IPS-18a (cell line): ENCODE measurements around the gene SERPINE2.
"Not testable (repeated sequence)": the region's sequence is repeated elsewhere in the genome, so short reads cannot be mapped to it uniquely, and the experiment has no call there.

Experiments
- H3K27ac ChIP-seq: one replicate; pipeline ENCODE4 v1.5.1; 2013; ENCODE audit warnings: low read length
- H3K27me3 ChIP-seq: one replicate; pipeline ENCODE4 v1.6.1; 2013; ENCODE audit warnings: mild to moderate bottlenecking, low read length; ENCODE audit not compliant: control insufficient read depth, insufficient read depth
- H3K36me3 ChIP-seq: one replicate; pipeline ENCODE4 v1.6.1; 2013; ENCODE audit warnings: low read depth, low read length; ENCODE audit not compliant: control insufficient read depth
- H3K4me1 ChIP-seq: one replicate; pipeline ENCODE4 v1.6.1; 2013; ENCODE audit warnings: low read depth, low read length; ENCODE audit not compliant: control insufficient read depth
- H3K4me3 ChIP-seq: one replicate; pipeline ENCODE4 v1.5.1; 2013; ENCODE audit warnings: low read length
- H3K9ac ChIP-seq: one replicate; pipeline ENCODE4 v1.6.1; 2013; ENCODE audit warnings: mild to moderate bottlenecking, low read length, moderate library complexity
- H3K9me3 ChIP-seq: one replicate; pipeline ENCODE4 v1.6.1; 2013; ENCODE audit warnings: low read depth, low read length; ENCODE audit not compliant: control insufficient read depth

Gene SERPINE2

DNA sequence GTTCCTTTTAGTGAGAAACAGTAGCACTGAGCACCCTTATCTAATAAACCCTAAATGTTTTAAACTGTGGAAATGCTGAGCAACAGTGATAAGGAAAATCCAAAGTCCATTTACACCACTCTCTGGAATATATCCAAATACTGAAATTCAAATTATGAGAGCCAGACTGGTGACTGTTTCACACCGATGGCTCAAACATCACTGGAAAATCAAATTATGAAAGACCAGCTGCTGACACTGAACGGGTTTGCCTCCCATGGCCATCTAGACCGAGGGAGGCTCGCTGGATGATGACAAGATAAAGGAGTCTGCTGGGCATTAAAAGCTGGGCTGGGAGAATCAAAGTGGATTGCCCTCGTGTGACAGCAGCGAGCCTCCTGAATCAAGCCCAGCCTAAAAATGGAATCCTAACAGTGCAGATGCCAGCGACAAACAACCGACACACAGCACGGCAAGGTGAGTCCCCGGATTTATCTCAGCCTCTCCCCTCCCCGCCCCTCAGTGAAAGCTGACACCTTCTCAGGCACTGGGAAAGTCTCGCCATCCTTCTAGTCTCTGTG, 30.3 kb downstream of the SERPINE2 start:
- no peak overlapping the region for H3K27ac ChIP-seq
- H3K9ac ChIP-seq = no peak overlapping the region
- H3K27me3 ChIP-seq = no peaks in the 10 kb centered on the region
- H3K4me1 ChIP-seq = peaks cover 29% of the 10 kb centered on the region
- no peak overlapping the region for H3K4me3 ChIP-seq
- no peaks in the 10 kb centered on the region for H3K9me3 ChIP-seq
- no peaks in the 10 kb centered on the region for H3K36me3 ChIP-seq

DNA sequence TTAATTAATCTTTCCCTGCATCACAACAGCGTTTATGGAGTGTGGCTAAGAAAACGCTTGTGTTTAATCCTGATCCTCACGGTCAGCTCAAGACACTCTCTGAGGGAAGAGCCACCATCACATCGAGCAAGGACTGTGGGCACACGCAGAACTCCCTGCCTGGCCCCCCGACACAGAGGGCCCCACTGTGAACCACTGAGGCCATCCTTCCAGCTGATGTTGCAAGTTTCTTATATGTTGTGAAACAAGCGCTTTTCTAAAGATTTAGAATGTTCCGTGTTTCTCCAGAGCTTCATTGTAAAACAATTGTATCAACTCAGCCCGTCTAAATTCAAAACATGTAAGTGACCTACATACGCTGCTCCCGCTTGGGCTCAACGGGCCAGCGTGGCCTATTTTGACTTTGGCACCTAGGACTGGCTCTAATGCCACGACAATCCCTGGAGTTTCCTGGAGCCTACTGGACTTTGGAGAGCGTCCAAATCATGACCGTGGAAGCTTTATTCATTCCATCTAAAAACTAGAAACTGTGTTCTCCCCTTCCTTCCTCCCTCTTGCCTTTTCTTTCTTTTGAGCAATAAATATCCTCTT, 34.9 kb downstream of the SERPINE2 start:
- Histone ChIP-seq H3K4me3 (no peak overlapping the region), H3K9ac (no peak overlapping the region), H3K27me3 (no peaks in the 10 kb centered on the region), H3K36me3 (no peaks in the 10 kb centered on the region), H3K9me3 (no peaks in the 10 kb centered on the region), H3K4me1 (peaks cover 17% of the 10 kb centered on the region), H3K27ac (no peak overlapping the region)

DNA sequence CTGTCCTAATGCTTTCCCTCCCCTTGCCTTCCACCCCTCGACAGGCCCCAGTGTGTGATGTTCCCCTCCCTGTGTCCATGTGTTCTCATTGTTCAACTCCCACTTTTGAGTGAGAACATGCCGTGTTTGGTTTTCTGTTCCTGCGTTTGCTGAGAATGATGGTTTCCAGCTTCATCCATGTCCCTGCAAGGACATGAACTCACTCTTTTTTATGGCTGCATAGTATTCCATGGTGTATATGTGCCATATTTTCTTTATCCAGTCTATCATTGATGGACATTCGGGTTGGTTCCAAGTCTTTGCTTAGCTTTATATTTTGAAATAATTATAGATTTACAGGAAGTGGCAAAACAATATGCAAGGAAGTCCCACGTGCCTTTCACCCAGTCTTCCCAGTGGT, 38.4 kb downstream of the SERPINE2 start:
- H3K9ac ChIP-seq, H3K4me3 ChIP-seq, H3K36me3 ChIP-seq, H3K27ac ChIP-seq, H3K27me3 ChIP-seq, H3K9me3 ChIP-seq: not testable (repeated sequence)
- peaks cover 11% of the 10 kb centered on the region for H3K4me1 ChIP-seq

DNA sequence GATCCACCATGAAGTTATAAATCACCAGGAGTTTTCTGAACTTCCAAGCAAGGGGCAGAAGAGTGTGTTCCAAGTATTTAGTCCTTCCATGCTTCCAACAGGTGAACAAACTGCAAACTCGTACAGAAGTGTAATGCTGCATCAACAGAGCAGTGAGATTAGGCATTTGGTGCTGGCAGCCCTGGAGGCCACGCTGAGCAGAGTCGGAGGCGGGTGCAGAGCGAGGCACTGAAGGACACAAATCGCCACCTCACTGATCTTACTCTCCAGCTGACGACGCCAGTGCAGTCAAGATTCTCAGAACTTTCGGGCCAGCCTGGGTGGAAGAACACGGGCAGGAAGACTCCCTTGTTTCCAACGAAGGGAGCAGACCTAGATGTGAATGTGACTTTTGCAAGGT, 39.2 kb downstream of the SERPINE2 start:
- Histone ChIP-seq H3K9ac (no peak overlapping the region), H3K9me3 (no peaks in the 10 kb centered on the region), H3K4me1 (peaks cover 11% of the 10 kb centered on the region), H3K27me3 (no peaks in the 10 kb centered on the region), H3K4me3 (no peak overlapping the region), H3K27ac (no peak overlapping the region), H3K36me3 (no peaks in the 10 kb centered on the region)

DNA sequence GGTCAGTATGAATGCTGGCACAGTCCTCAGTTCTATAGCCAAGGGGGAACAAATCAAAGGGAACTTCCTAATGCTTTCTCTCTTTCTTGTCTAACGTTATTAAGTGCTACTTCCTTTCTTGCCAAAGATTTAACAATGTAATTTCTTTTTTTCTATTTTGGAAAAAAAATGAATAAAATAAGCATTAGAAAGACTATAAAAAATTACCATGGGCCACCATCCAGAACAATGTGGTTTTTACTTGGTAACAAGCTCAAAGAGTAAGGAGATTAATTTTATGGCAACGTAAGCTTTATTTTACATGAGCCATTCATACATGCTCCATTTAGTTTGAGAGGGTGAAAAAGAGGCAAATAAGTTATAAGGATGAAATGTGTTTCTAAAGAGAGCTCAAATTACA, 40.1 kb downstream of the SERPINE2 start:
- Histone ChIP-seq H3K9ac (no peak overlapping the region), H3K36me3 (no peaks in the 10 kb centered on the region), H3K4me1 (peaks cover 6% of the 10 kb centered on the region), H3K4me3 (no peak overlapping the region), H3K27ac (no peak overlapping the region), H3K27me3 (no peaks in the 10 kb centered on the region), H3K9me3 (no peaks in the 10 kb centered on the region)

DNA sequence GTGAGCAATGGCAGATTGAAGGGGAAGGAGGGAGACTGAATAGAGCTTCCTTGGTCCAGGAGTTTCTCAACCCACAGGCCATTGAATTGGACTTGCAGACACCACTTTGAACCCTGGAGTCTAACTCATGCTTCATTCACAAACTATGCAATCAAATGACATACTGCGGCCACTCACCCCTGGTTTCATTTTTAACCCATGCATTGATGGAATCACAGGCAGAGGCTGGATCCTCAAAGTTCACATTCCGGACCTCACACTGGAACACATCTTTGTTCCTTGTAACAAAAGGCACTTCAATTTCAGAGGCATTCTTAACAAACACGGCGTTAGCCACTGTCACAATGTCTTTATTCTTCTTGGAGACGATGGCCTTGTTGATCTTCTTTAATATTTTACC, 41.1 kb downstream of the SERPINE2 start:
- Histone ChIP-seq H3K9ac (no peak overlapping the region), H3K27me3 (no peaks in the 10 kb centered on the region), H3K4me1 (no peaks in the 10 kb centered on the region), H3K36me3 (no peaks in the 10 kb centered on the region), H3K4me3 (no peak overlapping the region), H3K9me3 (no peaks in the 10 kb centered on the region), H3K27ac (no peak overlapping the region)

DNA sequence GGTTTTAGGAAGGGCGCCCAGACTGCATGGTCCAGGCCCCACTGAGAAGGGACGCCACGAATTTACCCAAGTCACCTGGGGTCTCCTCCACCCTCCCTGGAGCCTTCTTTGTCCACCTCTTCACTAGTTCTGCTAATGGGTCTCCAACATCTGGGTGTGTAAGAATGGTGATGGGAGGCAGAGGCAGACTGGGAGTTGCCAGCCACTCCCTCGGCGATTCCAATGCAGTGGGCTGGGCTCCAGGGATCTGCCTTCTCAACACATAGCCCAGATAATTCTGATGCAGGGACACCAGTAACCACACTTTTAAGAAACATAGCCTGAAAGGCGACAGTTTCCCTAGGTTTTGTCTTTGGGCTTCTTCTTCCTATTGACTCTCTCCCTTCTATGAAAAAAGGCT, 42.7 kb downstream of the SERPINE2 start:
- Histone ChIP-seq H3K27me3 (no peaks in the 10 kb centered on the region), H3K9me3 (no peaks in the 10 kb centered on the region), H3K4me3 (no peak overlapping the region), H3K9ac (no peak overlapping the region), H3K27ac (no peak overlapping the region), H3K36me3 (no peaks in the 10 kb centered on the region), H3K4me1 (no peaks in the 10 kb centered on the region)

DNA sequence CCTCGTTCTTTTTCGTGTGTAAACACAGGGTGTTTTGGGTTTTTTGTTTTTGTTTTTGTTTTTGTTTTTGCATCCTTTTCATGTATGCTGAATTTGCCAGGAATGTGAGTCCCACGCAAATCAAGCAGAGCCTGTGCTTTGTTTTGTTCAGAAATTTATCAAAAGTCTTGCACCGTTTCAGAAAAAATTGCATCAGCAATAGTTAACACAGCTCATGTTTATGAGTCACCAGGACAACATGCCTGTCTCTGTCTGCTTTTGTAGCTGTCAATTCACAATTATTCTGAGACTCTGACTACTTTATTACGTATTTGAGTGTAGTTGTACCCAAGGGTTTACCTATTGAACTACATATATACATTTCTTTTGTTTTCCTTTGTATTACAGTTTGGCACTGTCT, 43.5 kb downstream of the SERPINE2 start:
- no peaks in the 10 kb centered on the region for H3K36me3 ChIP-seq
- no peaks in the 10 kb centered on the region for H3K4me1 ChIP-seq
- no peak overlapping the region for H3K4me3 ChIP-seq
- H3K27me3 ChIP-seq = no peaks in the 10 kb centered on the region
- H3K27ac ChIP-seq = no peak overlapping the region
- no peaks in the 10 kb centered on the region for H3K9me3 ChIP-seq
- H3K9ac ChIP-seq = no peak overlapping the region

DNA sequence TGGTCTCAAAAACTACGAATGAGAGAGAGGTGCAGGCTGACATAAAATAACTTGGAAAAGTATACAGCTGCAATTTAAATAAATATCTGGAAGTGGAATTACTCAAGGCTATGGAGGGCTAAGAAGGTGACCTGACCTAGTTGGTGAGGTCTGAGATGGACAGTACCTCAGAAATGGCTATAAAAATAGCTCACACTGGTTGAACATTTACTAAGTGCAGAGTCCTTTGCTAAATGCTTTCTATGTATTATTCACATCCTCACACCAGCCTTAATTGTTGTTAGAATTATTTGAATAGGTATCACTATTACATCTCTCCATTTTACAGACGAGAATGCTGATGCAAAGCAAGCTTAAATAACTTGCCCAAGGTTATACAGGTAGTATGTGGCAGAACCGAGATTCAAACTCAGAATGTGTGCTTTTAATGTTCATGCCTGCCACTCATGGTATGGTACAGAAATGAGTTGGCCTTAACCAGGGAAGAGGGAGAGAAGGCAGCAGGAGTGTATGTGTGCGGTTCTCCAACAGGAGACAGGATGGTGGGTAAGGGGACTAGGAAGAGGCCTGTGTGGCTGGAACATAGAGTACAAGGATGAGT, 44.4 kb downstream of the SERPINE2 start:
- no peaks in the 10 kb centered on the region for H3K36me3 ChIP-seq
- H3K4me3 ChIP-seq = no peak overlapping the region
- no peaks in the 10 kb centered on the region for H3K9me3 ChIP-seq
- H3K4me1 ChIP-seq = no peaks in the 10 kb centered on the region
- no peaks in the 10 kb centered on the region for H3K27me3 ChIP-seq
- no peak overlapping the region for H3K9ac ChIP-seq
- H3K27ac ChIP-seq = no peak overlapping the region

DNA sequence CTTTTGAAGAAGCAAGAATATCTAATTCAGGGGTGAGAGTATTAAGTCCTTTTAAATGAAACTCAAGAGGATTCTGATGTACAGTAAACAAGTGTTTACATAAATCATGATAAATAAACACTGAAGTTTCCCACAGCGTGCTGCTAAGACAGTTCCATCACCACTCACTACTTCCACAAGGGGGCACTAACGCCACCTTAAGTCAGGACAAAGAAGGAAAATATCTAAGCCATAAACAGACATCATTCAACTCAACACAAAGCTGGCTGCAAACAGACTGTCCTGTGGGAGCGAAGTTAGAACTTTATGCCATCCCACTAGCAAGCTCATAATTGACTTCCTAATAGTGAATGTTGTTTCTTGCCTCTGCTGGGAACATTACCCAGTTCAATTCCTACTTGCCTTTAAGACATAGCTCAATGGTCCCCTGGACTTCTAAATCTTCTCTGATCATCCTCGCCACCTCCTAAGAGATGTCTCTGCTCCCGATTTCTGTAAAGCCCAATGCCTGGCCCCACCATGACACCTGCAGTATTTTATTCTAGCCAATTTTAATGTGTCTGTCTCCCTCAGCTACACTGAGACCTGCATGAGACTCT, 45.4 kb downstream of the SERPINE2 start:
- no peak overlapping the region for H3K27ac ChIP-seq
- H3K9ac ChIP-seq = no peak overlapping the region
- H3K36me3 ChIP-seq = no peaks in the 10 kb centered on the region

DNA sequence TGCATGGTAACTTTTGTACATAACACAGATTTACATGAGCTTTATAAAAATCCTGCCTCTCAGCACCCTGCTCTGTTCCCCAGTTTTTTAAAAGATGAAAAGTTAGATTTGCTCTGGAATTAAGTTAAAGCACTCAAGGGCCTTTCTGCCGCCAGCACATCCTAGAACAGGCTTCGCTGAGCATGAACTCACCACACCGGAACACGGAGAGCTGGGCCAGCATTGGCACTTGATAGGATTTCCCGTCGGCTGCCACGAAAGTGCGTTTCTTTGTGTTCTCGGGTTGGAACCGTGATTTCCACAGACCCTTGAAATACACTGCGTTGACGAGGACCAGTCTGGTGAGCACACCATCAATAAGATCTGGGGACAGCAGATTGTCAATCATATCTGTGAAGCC, 47.5 kb downstream of the SERPINE2 start:
- Histone ChIP-seq H3K9ac (no peak overlapping the region), H3K4me3 (no peak overlapping the region), H3K36me3 (no peaks in the 10 kb centered on the region), H3K9me3 (no peaks in the 10 kb centered on the region), H3K4me1 (no peaks in the 10 kb centered on the region), H3K27me3 (no peaks in the 10 kb centered on the region), H3K27ac (no peak overlapping the region)

More for the DNA sequence above, 45.4 kb downstream of the SERPINE2 start:
- Histone ChIP-seq H3K4me3 (no peak overlapping the region), H3K9me3 (no peaks in the 10 kb centered on the region), H3K27me3 (no peaks in the 10 kb centered on the region), H3K4me1 (no peaks in the 10 kb centered on the region)

DNA sequence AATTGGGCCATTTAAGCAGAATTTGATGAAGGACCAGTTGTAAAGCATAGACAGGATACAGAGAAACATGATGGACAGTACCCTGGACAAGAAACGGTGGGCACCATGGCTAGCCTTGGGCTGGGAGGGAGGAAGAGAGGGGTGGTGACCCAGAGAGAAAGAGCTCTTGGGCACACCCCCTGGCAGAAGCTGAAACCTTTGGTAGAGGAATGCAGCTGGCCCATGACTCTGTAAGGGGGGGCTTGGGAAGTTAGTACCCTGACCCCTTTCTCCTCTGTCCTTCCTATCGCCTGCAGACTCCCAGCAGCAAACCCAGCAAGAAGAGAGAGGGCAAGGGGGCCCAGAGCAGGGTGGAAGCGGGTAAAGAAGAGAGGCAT, 49.2 kb downstream of the SERPINE2 start:
- peaks cover 4% of the 10 kb centered on the region for H3K36me3 ChIP-seq

More for the DNA sequence above, 49.2 kb downstream of the SERPINE2 start:
- Histone ChIP-seq H3K4me3 (no peak overlapping the region), H3K27me3 (no peaks in the 10 kb centered on the region), H3K9ac (no peak overlapping the region), H3K27ac (no peak overlapping the region), H3K9me3 (no peaks in the 10 kb centered on the region), H3K4me1 (no peaks in the 10 kb centered on the region)
